CD4-positive, alpha-beta T cell treated with Interleukin-12 subunit alpha and Interleukin-12 subunit beta, for 1 hour (primary cell): ENCODE data around the gene ANKRD29.
A peak's percentile ranks its signal among the peaks of the same experiment; 100 is the strongest.
"Not testable (repeated sequence)": the region's sequence is repeated elsewhere in the genome, so short reads cannot be mapped to it uniquely, and the experiment has no call there.

Experiments
- DNase-seq: peaks from one replicate; pipeline ENCODE4 v3.0.0-alpha.2; 2020

Gene ANKRD29

DNA sequence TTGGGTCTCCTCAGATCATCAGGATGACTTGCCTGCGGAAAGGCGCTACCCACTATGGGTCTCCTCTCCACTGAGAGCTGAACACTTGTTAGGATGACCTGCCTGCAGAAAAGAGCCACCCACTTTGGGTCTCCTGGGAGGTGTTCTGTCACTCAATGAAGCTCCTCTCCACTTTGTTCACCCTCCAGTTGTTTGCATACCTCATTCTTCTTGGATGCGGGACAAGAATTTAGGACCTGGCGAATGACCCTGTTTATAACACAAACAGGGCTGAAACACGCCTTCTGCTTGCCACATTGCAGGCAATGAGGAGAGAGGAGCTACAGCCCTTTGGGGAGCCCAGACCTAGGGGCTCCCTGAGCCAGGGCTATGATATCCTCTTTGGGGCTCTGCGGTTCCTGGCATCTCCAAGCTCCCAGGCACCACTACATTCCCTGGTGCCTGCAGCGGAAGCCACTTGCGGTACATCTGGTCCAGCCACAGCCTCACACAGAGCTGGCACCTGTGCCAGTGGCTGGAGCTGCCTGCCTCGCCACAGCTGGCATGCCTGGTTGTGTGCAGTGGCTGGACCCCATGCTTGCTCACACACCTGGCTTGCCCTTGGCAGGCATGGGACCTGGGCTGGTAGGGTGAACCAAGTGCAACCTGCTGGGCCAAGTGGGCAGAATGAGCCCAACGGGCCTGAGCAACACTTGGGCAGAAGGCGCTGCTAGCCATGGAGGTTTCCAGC is 20.6 kb downstream of the ANKRD29 start:
- DNase-seq: no peak

DNA sequence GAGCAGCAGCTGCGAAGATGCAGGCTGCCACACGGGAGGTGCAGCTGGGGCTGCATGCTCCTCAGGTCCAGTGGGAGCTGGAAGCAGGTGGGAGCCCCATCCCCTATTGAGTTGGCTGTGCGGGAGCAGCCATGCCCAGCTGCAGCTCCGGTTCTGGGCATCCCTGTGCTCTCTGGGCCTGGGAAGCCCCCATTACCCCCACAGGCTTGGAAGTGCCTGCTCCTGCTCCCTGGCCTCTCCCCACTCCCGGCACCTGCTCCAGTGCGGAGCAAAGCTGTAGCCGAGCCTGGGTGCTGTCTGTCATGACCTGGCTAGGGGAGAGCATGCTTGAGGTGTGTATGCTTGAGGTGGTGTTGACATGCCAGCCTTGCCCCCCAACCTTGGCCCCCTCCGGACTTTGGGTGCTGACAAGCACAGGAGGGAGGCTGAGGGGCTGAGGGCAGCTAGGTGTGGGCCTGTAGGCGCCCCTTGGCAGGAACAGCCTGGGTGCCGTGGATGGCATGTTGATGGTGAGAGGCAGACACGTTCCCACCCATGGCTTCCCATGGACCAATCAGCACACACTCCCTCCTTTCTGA is 21.5 kb downstream of the ANKRD29 start:
- DNase-seq: no peak

DNA sequence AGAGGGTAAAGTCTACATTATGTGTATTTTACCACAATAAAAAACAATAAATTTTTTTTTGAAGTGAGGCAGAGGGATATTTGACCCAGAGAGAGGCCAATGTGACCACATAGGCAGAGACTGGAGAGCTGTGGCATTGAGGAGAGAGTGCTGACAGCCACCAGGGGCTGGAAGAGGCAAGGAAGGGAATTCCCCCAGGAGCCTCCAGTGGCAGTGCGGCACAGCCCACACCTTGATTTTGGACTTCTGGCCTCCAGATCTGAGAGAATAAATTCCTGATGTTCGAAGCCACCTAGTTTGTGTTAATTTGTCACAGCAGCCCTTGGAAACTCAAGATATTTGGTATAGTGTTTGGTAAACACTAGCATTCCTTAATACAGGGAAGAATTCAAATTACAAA is 22.7 kb downstream of the ANKRD29 start:
- DNase-seq: no peak

DNA sequence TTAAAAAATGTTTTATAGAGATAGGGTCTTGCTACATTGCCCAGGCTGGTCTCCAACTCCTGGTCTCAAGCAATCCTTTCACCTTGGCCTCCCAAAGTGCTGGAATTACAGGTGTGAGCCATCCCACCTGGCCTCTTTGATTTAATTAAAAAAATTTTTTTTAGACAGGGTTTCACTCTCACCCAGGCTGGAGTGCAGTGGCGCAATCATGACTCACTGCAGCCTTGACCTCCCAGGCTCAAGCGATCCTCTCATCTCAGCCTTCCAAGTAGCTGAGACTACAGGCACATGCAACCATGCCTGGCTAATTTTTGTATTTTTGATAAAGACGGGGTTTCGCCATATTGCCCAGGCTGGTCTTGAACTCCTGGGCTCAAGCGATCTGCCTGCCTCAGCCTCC is 26.3 kb downstream of the ANKRD29 start:
- DNase-seq: not testable (repeated sequence)

DNA sequence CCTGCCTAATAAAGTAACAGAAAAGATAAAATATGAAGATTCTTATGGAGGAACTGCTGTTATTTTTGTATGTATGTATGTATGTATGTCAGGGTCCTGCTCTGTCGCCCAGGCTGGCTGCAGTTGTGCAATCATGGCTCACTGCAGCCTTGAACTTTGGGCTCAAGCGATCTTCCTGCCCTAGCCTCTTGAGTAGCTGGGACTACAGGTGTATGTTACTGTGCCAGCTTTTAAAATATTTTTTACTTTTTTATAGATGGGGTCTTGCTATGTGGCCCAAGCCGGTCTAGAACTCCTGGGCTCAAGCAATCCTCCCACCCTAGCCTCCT is 26.7 kb downstream of the ANKRD29 start:
- DNase-seq: no peak

DNA sequence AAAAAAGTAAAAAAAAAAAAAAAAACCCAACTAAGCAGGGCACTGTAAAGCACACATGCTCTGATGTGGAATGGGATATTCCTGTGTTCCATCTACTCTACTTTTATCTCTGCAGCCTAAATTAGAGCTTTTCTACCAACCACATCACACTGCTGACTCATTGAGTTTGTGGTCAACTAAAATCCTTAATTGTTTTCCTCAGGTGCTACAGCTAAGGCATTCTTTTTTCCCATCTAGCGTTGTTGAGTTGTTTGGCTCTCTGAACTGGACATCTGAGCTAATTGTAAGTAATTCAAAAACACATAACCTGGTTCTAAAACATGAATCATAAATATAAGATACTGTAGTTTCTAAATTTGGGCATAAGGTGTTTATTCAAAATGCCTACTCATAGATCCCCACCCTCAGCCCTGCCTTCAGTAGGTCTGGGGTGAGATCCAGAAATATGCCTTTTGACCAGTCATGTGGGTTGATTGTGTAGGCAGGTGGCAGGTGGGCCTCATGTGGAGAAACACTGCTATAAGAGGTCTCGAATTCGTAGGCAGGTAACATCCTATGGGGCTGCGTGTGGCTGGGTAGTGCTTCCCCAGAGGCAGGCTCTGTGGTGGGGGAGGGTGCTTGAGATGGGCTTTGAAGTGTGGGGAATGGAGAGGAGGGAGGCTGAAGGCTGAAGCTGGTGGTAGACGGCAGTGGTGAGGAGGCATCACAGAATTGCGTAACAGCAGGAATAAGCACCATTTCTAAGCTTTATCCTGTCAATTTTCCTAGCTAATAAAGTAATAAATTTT is 27.2 kb downstream of the ANKRD29 start:
- no peak for DNase-seq

DNA sequence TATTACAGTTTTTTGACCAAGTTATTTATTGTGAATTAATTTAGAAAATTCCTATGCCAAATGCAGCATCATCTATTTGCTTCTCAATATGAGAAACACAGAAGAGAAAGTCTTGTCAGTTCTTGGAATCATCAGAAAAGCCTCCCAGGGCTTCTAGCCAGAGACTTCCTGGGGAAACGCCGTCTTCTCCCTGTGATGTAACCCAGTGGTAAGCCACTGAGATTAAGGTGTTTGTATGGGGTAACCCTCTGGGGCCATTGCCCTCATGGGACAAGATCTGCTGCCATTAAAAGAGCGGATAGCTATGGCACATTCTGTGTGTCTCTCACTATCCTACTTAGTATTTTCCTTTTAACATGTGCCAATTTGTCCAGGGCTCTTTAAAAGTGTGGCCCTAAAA is 28.0 kb downstream of the ANKRD29 start:
- no peak for DNase-seq

DNA sequence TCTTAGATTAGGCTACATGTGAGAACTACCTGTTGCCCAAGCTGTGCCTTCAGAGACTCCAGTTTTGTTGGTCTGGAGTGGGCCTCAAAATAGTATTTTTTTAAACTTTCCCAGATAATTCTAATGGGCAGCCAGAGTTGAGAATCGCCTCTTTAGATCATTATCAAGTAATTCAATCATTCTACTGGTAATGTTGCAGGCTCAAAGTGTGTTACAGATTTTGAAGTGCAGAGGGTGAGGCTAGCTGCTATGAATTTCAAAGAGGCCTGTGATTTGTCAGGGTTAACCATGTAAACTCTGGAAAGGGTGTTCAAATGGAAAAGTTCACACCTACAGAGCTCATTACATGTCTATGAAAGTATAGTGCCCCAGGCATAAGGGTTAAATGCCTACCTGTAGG is 30.1 kb downstream of the ANKRD29 start:
- no peak for DNase-seq

DNA sequence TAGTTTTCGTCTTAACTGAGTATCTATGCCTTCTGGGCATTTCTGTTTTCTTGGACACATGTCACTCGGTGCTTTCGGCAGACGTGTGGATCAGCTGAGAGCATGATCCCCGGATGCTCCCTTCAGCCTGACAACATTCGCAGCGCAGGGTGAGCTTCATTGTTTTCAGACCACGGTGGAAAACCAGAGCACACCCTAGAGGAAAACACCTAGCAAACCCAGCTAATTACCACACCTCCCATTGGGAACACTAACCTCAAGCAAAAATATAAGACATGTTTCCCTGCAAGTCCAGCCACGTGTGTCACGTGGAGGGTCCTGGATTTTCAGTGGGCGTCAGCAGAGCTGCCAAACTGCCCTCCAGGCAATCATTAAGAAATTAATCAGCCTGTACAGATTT is 31.0 kb downstream of the ANKRD29 start:
- DNase-seq: no peak

DNA sequence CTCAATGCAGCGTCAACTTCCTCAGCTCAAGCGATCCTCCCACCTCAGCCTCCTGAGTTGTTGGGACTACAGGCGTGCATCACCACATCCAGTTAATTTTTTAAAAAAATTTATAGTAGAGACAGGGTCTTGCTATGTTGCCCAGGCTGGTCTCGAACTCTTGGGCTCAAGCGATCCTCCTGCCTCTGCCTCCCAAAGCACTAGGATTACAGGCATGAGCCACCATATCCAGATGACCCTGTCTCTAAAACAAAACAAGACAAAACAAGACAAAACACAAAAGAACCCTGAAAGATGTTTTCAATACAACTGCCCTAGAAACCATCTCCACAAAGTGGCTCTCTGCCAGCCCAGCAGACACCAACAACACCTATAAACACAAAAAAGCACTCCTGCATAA is 31.4 kb downstream of the ANKRD29 start:
- no peak for DNase-seq

DNA sequence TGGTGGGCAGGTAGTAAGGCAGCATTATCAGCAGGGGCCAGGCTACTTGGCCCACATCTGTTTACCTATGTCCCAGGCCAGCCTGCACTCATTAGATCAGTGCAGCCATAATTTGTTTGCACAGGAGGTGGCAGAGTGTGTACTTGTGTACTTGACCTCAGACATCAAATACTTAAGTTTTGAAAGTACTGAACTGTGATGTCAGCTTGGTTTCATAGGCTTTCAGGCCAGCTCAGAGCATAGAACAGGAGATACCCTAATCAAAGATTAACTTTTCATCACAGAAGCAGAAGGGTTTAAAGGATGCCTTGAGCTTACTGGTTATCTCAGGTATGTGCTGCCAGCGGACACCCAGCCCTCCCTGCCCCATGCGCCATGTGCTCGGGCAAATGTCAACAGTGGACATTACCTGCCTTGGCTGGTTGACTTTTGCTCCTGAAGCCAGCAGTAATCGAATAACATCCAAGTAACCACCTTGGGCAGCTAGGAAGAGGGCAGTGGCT is 33.2 kb downstream of the ANKRD29 start:
- DNase-seq: no peak

DNA sequence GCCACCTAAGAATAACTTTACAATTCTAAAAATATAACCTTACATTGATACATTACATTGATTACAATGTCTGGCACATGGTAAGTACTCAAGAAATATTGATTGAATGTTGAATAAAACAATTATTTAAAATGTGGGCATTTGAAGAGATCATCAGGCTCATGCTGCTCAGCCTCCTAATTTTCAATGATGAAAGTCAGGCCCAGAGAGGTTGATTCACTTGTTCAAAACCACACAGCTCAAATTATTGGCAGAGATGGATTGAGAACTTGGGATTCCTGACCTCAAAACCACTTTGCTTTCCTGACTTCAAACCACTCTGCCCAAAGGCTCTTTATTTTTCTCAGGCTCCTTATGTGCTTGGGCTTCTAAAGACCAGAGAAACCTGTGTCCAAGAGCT is 34.7 kb downstream of the ANKRD29 start:
- no peak for DNase-seq

DNA sequence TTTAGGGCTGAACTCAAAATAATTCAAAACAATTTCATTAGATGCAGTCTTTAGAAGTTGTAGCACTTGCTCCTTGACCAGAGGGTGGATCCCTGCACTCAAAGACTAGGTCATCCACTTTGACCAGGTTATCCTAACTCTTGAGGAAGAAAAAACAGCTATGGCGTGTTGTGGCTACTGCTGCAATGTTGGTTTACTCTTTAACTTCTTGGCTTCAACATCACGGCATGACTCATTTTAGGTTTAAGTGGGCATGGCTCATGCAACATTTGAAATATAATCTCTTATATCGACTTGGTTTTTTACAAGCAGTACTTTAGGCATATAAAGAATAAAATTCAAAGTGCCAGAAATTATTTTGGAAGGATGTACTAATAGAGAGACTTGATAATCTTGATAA is 35.4 kb downstream of the ANKRD29 start:
- DNase-seq: no peak

DNA sequence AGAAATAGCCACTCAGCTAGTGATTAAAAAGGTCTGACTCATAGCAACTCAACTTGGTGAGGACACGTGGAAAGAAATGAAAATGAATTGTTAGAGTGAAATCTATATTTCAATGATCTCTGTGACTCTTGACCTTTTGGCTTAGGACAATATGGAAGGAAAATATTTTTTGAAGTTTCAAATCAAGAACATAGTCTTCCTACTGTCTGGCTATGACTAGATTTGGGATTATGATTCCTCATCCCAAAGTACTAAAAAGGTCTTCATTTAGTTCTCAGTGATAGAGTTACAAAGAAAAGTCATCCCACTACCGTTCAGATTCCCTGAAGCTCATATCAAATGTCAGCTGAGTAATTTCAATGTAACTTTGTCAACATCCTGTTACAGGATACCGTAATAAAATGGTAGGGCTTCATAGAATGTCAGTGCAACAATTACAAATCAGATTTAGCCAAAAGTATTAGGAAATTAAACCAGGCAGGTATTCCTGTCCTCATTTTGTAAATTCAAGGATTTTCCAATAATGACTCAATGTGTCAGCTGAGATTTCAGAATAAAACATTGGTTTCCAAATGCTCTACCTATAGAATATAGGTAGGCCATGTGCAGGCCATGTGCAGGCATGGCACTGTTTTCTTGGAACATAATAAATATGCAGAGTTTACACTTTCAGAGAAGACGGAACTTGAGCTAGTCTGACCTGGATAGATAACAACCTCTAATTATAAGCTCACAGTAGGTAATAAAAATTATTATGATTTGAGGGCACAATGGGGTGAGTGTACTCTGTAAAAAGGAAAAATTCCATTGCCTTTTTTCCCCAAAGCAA is 36.0 kb downstream of the ANKRD29 start:
- DNase-seq: no peak

DNA sequence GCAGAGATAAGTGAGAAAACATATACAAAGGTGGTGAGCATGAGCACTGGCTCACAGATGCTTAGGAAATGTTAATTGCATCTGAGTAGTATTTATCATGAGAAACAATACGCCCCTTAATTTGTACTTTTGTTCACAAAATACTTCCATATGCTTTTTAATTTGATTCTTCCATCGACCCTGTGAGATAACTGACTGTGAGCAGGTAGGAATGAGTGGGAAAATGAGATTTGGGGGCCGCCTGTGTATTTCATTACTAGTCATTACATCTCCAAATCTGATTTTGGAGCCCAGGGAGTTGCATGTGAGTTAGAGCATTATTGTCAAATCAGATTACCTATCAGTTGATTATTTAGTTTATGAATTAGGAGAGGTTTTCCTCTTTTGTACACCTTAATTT is 39.7 kb downstream of the ANKRD29 start:
- DNase-seq: no peak

DNA sequence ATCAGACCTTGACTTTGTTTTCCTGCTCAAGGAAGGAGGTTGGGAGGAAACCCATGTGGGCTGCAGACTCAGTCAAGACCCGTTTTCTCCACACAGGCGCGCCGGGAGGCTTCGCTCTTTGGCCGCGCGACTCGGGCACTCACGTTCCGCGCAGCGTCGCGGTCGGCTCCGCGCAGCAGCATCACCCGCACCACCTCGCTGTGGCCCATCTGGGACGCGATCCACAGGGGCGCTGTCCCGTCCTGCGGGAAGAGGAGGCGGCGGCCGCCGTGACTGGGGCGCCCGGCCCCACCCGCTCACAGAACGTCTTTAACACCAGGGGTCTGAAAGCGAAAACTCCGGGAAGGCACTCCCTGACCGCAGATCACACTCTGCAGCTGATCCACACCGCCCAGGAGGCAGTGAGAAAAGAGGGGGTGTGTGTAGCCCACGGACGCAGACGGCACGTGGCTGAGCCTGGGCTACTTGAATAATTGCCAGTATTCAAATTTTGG is 43.3 kb downstream of the ANKRD29 start:
- peak; percentile 5 for DNase-seq

DNA sequence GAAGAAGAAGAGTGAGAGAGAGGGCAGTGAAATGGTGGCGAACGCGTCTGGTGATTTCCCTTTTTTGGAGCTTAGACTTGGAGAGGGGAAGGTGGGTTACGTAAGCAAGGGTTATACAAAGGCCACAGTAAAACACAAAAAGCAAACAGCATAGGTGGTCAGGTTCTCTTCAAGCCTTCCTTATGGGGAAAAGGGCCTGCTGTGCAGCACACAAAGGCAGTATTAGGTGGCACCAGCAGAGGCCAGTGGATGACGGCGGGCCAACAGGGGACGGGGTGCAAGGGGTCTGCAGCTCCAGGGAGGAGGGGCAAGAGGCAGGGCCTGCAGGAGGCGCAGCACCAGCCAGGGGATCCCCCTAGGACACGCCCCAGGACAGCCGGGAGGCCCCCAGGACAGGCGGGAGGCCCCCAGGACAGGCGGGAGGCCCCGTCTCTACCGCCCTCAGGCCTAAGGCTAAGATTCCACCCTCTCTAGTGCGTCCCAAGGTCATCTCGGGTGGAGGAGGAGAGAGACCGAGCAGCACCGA is 43.8 kb downstream of the ANKRD29 start:
- DNase-seq: no peak

DNA sequence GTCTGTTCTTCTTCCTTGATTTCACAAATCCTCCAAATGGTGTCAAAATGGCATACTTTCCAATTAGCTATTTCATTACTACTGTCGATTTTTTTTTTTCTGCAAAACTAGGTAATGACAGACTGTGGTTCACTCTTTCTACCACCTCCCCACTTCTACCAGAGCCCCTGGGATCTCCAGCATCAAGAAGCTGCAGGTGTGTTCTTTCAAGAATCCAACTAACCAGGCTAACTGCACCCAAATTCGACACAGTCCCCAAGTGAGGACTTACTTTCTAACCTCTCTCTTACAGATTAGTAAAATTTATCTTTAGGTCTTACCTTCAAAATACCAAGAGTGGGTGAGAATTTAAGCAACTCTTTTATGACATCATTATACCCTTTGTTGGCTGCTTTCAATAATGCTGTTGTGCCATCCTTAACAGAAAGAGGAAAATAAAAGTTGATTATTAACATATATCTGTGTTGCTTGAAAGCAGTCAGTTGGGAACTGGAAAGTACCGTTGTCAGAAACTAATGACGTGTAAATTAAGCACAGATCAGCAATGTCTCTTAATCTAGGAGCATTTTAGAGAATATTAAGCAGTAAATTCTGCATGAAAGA is 45.2 kb downstream of the ANKRD29 start:
- no peak for DNase-seq

DNA sequence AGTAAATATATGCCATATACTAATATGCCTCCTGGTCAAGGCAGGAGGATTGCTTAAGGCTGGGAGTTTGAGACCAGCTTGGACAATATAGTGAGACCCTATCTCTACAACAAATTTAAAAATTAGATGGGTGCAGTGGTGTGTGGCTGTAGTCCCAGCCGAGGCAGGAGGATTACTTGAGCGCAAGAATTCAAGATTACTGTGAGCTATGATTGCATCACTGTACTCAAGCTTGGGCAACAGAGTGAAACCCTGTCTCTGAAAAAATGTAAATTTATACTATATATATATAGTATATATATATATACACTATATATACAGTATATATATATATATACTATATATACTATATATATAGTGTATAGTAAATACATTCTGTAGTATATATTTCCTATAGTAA is 46.5 kb downstream of the ANKRD29 start:
- DNase-seq: no peak

DNA sequence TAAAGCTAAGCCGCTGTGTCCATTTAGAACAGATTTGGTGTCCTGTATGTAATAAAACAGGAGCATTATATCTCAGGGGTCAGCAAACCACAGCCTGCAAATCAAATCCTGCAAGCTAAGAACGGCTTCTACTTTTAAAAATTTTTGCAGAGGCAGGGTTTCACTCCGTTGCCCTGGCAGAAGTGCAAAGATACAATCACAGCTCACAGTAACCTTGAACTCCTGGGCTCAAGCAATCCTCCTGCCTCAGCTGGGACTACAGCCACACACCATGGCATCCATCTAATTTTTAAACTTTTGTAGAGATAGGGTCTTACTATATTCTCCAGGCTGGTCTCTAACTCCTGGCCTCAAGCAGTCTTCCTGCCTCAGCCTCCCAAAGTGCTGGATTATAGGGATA is 47.8 kb downstream of the ANKRD29 start:
- no peak for DNase-seq

DNA sequence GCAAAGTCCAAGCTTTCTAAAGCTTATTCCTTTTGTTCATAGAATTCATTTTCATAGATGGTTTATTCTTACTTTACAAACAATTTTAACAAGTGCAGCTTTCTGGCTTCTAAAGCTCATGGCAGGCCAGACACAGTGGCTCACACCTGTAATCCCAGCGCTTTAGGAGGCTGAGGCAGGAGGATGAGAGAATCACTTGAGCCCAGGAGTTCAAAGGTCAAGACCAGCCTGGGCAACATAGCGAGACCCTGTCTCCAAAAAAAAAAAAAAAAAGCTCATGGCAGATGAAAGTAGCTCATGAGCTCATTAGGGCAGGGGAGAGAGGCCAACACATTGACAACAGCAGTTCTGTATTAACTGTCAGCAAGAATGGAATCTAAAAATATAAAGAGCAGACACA is 48.3 kb downstream of the ANKRD29 start:
- DNase-seq: no peak

DNA sequence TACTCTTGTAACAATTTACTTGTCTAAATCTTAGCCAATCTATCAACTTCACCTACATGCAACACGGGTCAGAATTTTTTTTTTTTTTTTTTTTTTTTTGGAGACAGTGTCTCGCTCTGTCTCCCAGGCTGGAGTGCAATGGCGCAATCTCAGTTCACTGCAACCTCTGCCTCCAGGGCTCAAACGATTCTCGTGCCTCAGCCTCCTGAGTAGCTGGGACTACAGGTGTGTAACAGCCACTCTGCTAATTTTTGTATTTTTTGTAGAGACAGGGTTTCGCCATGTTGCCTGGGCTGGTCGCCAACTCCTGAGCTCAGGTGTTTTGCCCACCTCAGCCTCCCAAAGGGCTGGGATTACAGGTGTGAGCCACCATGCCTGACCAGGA is 49.6 kb downstream of the ANKRD29 start:
- DNase-seq: not testable (repeated sequence)
